ENCODE measurements around the gene RILPL1. TPM values are rescaled to one million over a fixed set of nuclear protein-coding genes. Genes with fewer than 3 reads are reported as not detected.
"Not testable (repeated sequence)": the region's sequence is repeated elsewhere in the genome, so short reads cannot be mapped to it uniquely, and the experiment has no call there.

The RILPL1 gene
- total RNA-seq, 1 experiment from 2014 or later = 11.5 TPM

GRCh38 chr12:123554136-123554535, 20.6 kb upstream of the RILPL1 start:
- H2AFZ ChIP-seq; H3K36me3 ChIP-seq (ENCODE audit: low read depth); H3K79me2 ChIP-seq (ENCODE audit: low read depth); H3K4me2 ChIP-seq; intact Hi-C loops (cut with micrococcal nuclease; ENCODE audit: unreplicated experiment); H4K20me1 ChIP-seq (ENCODE audit: insufficient read depth); H3F3A ChIP-seq (ENCODE audit: insufficient read depth, low read depth); DNase-seq; BruUV-seq (replicated peaks); H3K4me3 ChIP-seq; H3K27ac ChIP-seq; H3K9me3 ChIP-seq (ENCODE audit: insufficient read depth, low read depth); H3K4me1 ChIP-seq (replicated peaks; ENCODE audit: insufficient read depth); POLR2A ChIA-PET (ENCODE audit: unreplicated experiment); H3K9me2 ChIP-seq (ENCODE audit: insufficient read depth): not testable (repeated sequence)
- CTCF ChIA-PET = interaction anchor here (0.6 kb wide), 1 partner anchor 29 kb away, joined by 3 read pairs; no protein-coding TSS in a partner anchor
- H3K27me3 ChIP-seq (ENCODE audit: insufficient read depth, low read depth) = peaks cover 16% of the 10 kb centered on the region; the same call in 1 of the 2 replicates

GRCh38 chr12:123550700-123551099, 17.2 kb upstream of the RILPL1 start:
- Histone ChIP-seq H3K27ac (no peak overlapping the region), H4K20me1 (ENCODE audit: insufficient read depth) (no peaks in the 10 kb centered on the region), H3K9me2 (ENCODE audit: insufficient read depth) (no peaks in the 10 kb centered on the region), H3K79me2 (ENCODE audit: low read depth) (no peaks in the 10 kb centered on the region), H3K4me1 (replicated peaks; ENCODE audit: insufficient read depth) (no peaks in the 10 kb centered on the region), H2AFZ (no peak overlapping the region), H3F3A (ENCODE audit: insufficient read depth, low read depth) (no peaks in the 10 kb centered on the region), H3K36me3 (ENCODE audit: low read depth) (no peaks in the 10 kb centered on the region), H3K4me2 (no peak overlapping the region), H3K9me3 (ENCODE audit: insufficient read depth, low read depth) (no peaks in the 10 kb centered on the region), H3K27me3 (ENCODE audit: insufficient read depth, low read depth) (peaks cover 16% of the 10 kb centered on the region; the same call in 1 of the 2 replicates), H3K4me3 (no peak overlapping the region)
- ChIA-PET CTCF (no interaction called here), POLR2A (ENCODE audit: unreplicated experiment) (no interaction called here)
- TF ChIP-seq EZH2 (IDR thresholded peaks at IDR 0.05; ENCODE audit: low read depth) (no peak), CTCF (conservative IDR thresholded peaks at IDR 0.05) (no peak)
- no TSS peak for BruUV-seq (replicated peaks)
- no peak for DNase-seq
- intact Hi-C loops (cut with micrococcal nuclease; ENCODE audit: unreplicated experiment) = no loop called here

- POLR2A ChIA-PET (ENCODE audit: unreplicated experiment) = no interaction called here
- CTCF ChIA-PET = interaction anchor here (0.6 kb wide), 1 partner anchor 62 kb away, joined by 6 read pairs; no protein-coding TSS in a partner anchor
These were observed 14.6 kb upstream of the RILPL1 start for GRCh38 chr12:123548107-123548506.

More at GRCh38 chr12:123548107-123548506, 14.6 kb upstream of the RILPL1 start:
- no peaks in the 10 kb centered on the region for H3K9me2 ChIP-seq (ENCODE audit: insufficient read depth)
- no peak overlapping the region for H3K4me2 ChIP-seq
- no peaks in the 10 kb centered on the region for H4K20me1 ChIP-seq (ENCODE audit: insufficient read depth)
- no peak for TF ChIP-seq CTCF (conservative IDR thresholded peaks at IDR 0.05)
- no peak for TF ChIP-seq EZH2 (IDR thresholded peaks at IDR 0.05; ENCODE audit: low read depth)
- H3K4me3 ChIP-seq = no peak overlapping the region
- H3K36me3 ChIP-seq (ENCODE audit: low read depth) = no peaks in the 10 kb centered on the region
- no peaks in the 10 kb centered on the region for H3K9me3 ChIP-seq (ENCODE audit: insufficient read depth, low read depth)
- no TSS peak for BruUV-seq (replicated peaks)
- intact Hi-C loops (cut with micrococcal nuclease; ENCODE audit: unreplicated experiment) = no loop called here
- no peak overlapping the region for H3K27ac ChIP-seq
- peaks cover 16% of the 10 kb centered on the region; the same call in 1 of the 2 replicates for H3K27me3 ChIP-seq (ENCODE audit: insufficient read depth, low read depth)
- H3K4me1 ChIP-seq (replicated peaks; ENCODE audit: insufficient read depth) = no peaks in the 10 kb centered on the region
- H3K79me2 ChIP-seq (ENCODE audit: low read depth) = no peaks in the 10 kb centered on the region
- no peaks in the 10 kb centered on the region for H3F3A ChIP-seq (ENCODE audit: insufficient read depth, low read depth)
- DNase-seq = no peak
- H2AFZ ChIP-seq = no peak overlapping the region

Data from PC-9 (cell line).